Measurements from ENCODE around the gene PPP2R3C. TPM values are rescaled to one million over a fixed set of nuclear protein-coding genes. Genes with fewer than 3 reads are reported as not detected.
A peak's percentile ranks its signal among the peaks of the same experiment; 100 is the strongest.
"Not testable (repeated sequence)": the region's sequence is repeated elsewhere in the genome, so short reads cannot be mapped to it uniquely, and the experiment has no call there.

Gene PPP2R3C
- total RNA-seq, 1 donor from 2014 or later, result 25.1 TPM

- ATAC-seq (ENCODE audit: poor library complexity), result peak; percentile 39
- intact Hi-C loops (cut with DNase I), result no loop called here
- no peak for DNase-seq
Measured at GRCh38 chr14:35134329-35135123, 12.7 kb upstream of the PPP2R3C start.

GRCh38 chr14:35133542-35134328, 11.9 kb upstream of the PPP2R3C start:
- no peak for ATAC-seq (ENCODE audit: poor library complexity)

GRCh38 chr14:35124127-35124526, 2.3 kb upstream of the PPP2R3C start:
- intact Hi-C loops (cut with DNase I), result loop anchor here (5.0 kb wide), 1 partner anchor 288 kb away; no protein-coding TSS in a partner anchor
- no peak for DNase-seq
- no peak for ATAC-seq (ENCODE audit: poor library complexity)

More at GRCh38 chr14:35133542-35134328, 11.9 kb upstream of the PPP2R3C start:
- DNase-seq, result no peak
- intact Hi-C loops (cut with DNase I), result no loop called here

GRCh38 chr14:35123388-35123703, 1.6 kb upstream of the PPP2R3C start:
- ATAC-seq (ENCODE audit: poor library complexity) (no peak), DNase-seq (no peak)
- intact Hi-C loops (cut with DNase I), result loop anchor here (5.0 kb wide), 1 partner anchor 289 kb away; no protein-coding TSS in a partner anchor

GRCh38 chr14:35122696-35123387, 1.1 kb upstream of the PPP2R3C start:
- DNase-seq (no peak), ATAC-seq (ENCODE audit: poor library complexity) (peak; percentile 33)
- intact Hi-C loops (cut with DNase I), result loop anchor here (5.0 kb wide), 1 partner anchor 289 kb away; no protein-coding TSS in a partner anchor

- peak; percentile 43 for DNase-seq
- intact Hi-C loops (cut with DNase I), result loop anchor here (5.0 kb wide), 1 partner anchor 291 kb away; no protein-coding TSS in a partner anchor
- no peak for ATAC-seq (ENCODE audit: poor library complexity)
Measured at GRCh38 chr14:35121026-35121886, 534 bp downstream of the PPP2R3C start.

- ATAC-seq (ENCODE audit: poor library complexity), result no peak
- intact Hi-C loops (cut with DNase I), result no loop called here
- DNase-seq, result no peak
Measured at GRCh38 chr14:35117112-35117511, 4.7 kb downstream of the PPP2R3C start.

GRCh38 chr14:35116242-35116641, 5.5 kb downstream of the PPP2R3C start:
- ATAC-seq (ENCODE audit: poor library complexity) (no peak), DNase-seq (no peak)
- intact Hi-C loops (cut with DNase I), result no loop called here

- DNase-seq (no peak), ATAC-seq (ENCODE audit: poor library complexity) (no peak)
- intact Hi-C loops (cut with DNase I), result no loop called here
Measured at GRCh38 chr14:35114036-35114435, 7.8 kb downstream of the PPP2R3C start.

- ATAC-seq (ENCODE audit: poor library complexity), result no peak
- DNase-seq, result no peak
- intact Hi-C loops (cut with DNase I), result no loop called here
Measured at GRCh38 chr14:35113308-35113950, 8.4 kb downstream of the PPP2R3C start.

- ATAC-seq (ENCODE audit: poor library complexity) (no peak), DNase-seq (no peak)
- intact Hi-C loops (cut with DNase I), result no loop called here
Measured at GRCh38 chr14:35112641-35113040, 9.1 kb downstream of the PPP2R3C start.

GRCh38 chr14:35107866-35108265, 13.9 kb downstream of the PPP2R3C start:
- no peak for DNase-seq
- intact Hi-C loops (cut with DNase I), result no loop called here
- ATAC-seq (ENCODE audit: poor library complexity), result no peak

GRCh38 chr14:35094645-35095044, 27.1 kb downstream of the PPP2R3C start:
- ATAC-seq (ENCODE audit: poor library complexity); DNase-seq; intact Hi-C loops (cut with DNase I): not testable (repeated sequence)

- intact Hi-C loops (cut with DNase I), result no loop called here
- ATAC-seq (ENCODE audit: poor library complexity) (no peak), DNase-seq (no peak)
Measured at GRCh38 chr14:35088514-35088913, 33.3 kb downstream of the PPP2R3C start.

- ATAC-seq (ENCODE audit: poor library complexity), result no peak
- no peak for DNase-seq
- intact Hi-C loops (cut with DNase I), result no loop called here
Measured at GRCh38 chr14:35085441-35085840, 36.3 kb downstream of the PPP2R3C start.

GRCh38 chr14:35083530-35084150, 38.1 kb downstream of the PPP2R3C start:
- intact Hi-C loops (cut with DNase I), result no loop called here
- DNase-seq, result no peak
- ATAC-seq (ENCODE audit: poor library complexity), result no peak

GRCh38 chr14:35079742-35080141, 42.0 kb downstream of the PPP2R3C start:
- no peak for DNase-seq
- no peak for ATAC-seq (ENCODE audit: poor library complexity)
- intact Hi-C loops (cut with DNase I), result no loop called here

All from Right ventricle myocardium superior (tissue), 1 donor.